Hepatocyte (in vitro differentiated cells): ENCODE data around the gene SMIM35.

Source experiments
- EZH2 ChIP-seq: fragments of 200-600 bp; sonication (generic); IDR thresholded peaks from 2 replicates; pipeline ENCODE4 v1.6.1; 2016; ENCODE audit warnings: antibody characterized with exemption, mild to moderate bottlenecking, borderline replicate concordance
- EZH2phosphoT487 ChIP-seq: fragments of 200-600 bp; sonication (generic); IDR thresholded peaks from one replicate; pipeline ENCODE4 v1.6.1; 2018; ENCODE audit warnings: antibody characterized with exemption, mild to moderate bottlenecking, low read depth, moderate library complexity; ENCODE audit not compliant: unreplicated experiment, severe bottlenecking
- TF ChIP-seq, protein P1 (sequence below): fragments of 200-600 bp; sonication (generic); IDR thresholded peaks from 2 replicates; pipeline ENCODE4 v1.5.1; 2016; ENCODE audit warnings: antibody characterized with exemption, mild to moderate bottlenecking; ENCODE audit not compliant: poor library complexity

DNA sequence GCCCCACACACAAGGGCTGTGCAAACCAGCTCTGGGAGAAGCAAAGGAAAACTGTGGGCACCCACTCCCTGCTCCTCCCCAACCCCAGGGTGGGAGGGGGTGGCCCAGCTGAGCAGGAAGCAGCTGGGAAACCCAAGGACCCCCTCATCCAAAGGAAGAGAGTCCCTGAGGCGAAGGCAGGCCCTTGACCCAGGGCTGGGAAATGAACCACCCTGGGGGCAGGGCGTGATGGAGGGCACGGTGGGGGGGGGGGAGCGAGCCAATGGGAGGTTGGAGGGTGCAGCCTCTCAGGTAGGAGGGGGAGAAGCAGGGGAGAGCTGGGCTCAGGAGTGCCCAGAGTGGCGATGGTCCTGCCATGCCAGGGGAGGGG lies 49.0 kb upstream of the SMIM35 start:
- TF ChIP-seq, protein P1, sequence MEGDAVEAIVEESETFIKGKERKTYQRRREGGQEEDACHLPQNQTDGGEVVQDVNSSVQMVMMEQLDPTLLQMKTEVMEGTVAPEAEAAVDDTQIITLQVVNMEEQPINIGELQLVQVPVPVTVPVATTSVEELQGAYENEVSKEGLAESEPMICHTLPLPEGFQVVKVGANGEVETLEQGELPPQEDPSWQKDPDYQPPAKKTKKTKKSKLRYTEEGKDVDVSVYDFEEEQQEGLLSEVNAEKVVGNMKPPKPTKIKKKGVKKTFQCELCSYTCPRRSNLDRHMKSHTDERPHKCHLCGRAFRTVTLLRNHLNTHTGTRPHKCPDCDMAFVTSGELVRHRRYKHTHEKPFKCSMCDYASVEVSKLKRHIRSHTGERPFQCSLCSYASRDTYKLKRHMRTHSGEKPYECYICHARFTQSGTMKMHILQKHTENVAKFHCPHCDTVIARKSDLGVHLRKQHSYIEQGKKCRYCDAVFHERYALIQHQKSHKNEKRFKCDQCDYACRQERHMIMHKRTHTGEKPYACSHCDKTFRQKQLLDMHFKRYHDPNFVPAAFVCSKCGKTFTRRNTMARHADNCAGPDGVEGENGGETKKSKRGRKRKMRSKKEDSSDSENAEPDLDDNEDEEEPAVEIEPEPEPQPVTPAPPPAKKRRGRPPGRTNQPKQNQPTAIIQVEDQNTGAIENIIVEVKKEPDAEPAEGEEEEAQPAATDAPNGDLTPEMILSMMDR, result no peak
- TF ChIP-seq EZH2 (no peak), EZH2phosphoT487 (no peak)
